Measurements from ENCODE around the gene ZNF232. TPM values are rescaled to one million over a fixed set of nuclear protein-coding genes. Genes with fewer than 3 reads are reported as not detected.
"Not testable (repeated sequence)": the region's sequence is repeated elsewhere in the genome, so short reads cannot be mapped to it uniquely, and the experiment has no call there.

Gene ZNF232
- total RNA-seq, 1 experiment from 2014 or later, result 10.3 TPM

GRCh38 chr17:5121186-5121841 lies 9.6 kb upstream of the ZNF232 start:
- no TSS peak for BruUV-seq (replicated peaks)
- no peak for DNase-seq
- peaks cover 72% of the 10 kb centered on the region for H3K27me3 ChIP-seq (ENCODE audit: insufficient read depth, low read depth)
- H3K4me2 ChIP-seq, result no peak overlapping the region
- CTCF ChIA-PET, result no interaction called here
- no peaks in the 10 kb centered on the region for H3K79me2 ChIP-seq (ENCODE audit: low read depth)
- no peak overlapping the region for H3K4me3 ChIP-seq
- no peak for TF ChIP-seq EZH2 (IDR thresholded peaks at IDR 0.05; ENCODE audit: low read depth)
- TF ChIP-seq, protein P1, sequence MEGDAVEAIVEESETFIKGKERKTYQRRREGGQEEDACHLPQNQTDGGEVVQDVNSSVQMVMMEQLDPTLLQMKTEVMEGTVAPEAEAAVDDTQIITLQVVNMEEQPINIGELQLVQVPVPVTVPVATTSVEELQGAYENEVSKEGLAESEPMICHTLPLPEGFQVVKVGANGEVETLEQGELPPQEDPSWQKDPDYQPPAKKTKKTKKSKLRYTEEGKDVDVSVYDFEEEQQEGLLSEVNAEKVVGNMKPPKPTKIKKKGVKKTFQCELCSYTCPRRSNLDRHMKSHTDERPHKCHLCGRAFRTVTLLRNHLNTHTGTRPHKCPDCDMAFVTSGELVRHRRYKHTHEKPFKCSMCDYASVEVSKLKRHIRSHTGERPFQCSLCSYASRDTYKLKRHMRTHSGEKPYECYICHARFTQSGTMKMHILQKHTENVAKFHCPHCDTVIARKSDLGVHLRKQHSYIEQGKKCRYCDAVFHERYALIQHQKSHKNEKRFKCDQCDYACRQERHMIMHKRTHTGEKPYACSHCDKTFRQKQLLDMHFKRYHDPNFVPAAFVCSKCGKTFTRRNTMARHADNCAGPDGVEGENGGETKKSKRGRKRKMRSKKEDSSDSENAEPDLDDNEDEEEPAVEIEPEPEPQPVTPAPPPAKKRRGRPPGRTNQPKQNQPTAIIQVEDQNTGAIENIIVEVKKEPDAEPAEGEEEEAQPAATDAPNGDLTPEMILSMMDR (conservative IDR thresholded peaks at IDR 0.05), result no peak
- intact Hi-C loops (cut with micrococcal nuclease; ENCODE audit: unreplicated experiment), result no loop called here
- POLR2A ChIA-PET (ENCODE audit: unreplicated experiment), result no interaction called here
- H3K9me2 ChIP-seq (ENCODE audit: insufficient read depth), result no peaks in the 10 kb centered on the region
- H3K36me3 ChIP-seq (ENCODE audit: low read depth), result no peaks in the 10 kb centered on the region
- H3K27ac ChIP-seq, result no peak overlapping the region
- H3F3A ChIP-seq (ENCODE audit: insufficient read depth, low read depth), result no peaks in the 10 kb centered on the region
- H3K4me1 ChIP-seq (replicated peaks; ENCODE audit: insufficient read depth), result no peaks in the 10 kb centered on the region
- H4K20me1 ChIP-seq (ENCODE audit: insufficient read depth), result no peaks in the 10 kb centered on the region
- no peaks in the 10 kb centered on the region for H3K9me3 ChIP-seq (ENCODE audit: insufficient read depth, low read depth)
- H2AFZ ChIP-seq, result no peak overlapping the region

GRCh38 chr17:5120436-5121185 lies 8.9 kb upstream of the ZNF232 start:
- DNase-seq; H3K36me3 ChIP-seq (ENCODE audit: low read depth); H3K9me3 ChIP-seq (ENCODE audit: insufficient read depth, low read depth); intact Hi-C loops (cut with micrococcal nuclease; ENCODE audit: unreplicated experiment); H3K4me2 ChIP-seq; H3K27ac ChIP-seq; BruUV-seq (replicated peaks); H3K79me2 ChIP-seq (ENCODE audit: low read depth); H3K4me3 ChIP-seq; H3K4me1 ChIP-seq (replicated peaks; ENCODE audit: insufficient read depth); H2AFZ ChIP-seq; H4K20me1 ChIP-seq (ENCODE audit: insufficient read depth); POLR2A ChIA-PET (ENCODE audit: unreplicated experiment); CTCF ChIA-PET; H3K9me2 ChIP-seq (ENCODE audit: insufficient read depth); H3F3A ChIP-seq (ENCODE audit: insufficient read depth, low read depth): not testable (repeated sequence)
- H3K27me3 ChIP-seq (ENCODE audit: insufficient read depth, low read depth), result peaks cover 65% of the 10 kb centered on the region

DNA sequence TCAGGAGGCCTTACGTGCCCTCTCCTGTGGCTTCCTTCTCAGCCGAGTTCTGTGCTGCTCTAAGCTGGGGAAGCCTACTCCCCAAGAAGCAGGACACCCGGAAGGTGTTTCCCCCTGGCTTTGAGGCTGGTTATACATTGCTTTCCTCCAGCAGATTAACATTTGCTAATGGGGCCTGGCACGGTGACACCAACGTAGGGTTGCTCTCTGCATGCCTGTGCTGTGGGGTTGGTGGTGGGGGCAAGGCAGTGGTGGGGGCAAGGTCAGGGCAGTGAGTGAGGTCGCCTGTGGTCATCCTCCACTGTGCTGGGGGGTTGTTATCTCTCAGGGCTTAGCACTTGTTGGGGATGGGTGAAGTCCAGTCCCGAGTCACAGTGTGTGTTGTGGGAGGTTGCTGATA lies 8.4 kb upstream of the ZNF232 start:
- Histone ChIP-seq H3K9me2 (ENCODE audit: insufficient read depth) (no peaks in the 10 kb centered on the region), H3K36me3 (ENCODE audit: low read depth) (no peaks in the 10 kb centered on the region), H3K79me2 (ENCODE audit: low read depth) (no peaks in the 10 kb centered on the region), H3K4me1 (replicated peaks; ENCODE audit: insufficient read depth) (no peaks in the 10 kb centered on the region), H4K20me1 (ENCODE audit: insufficient read depth) (no peaks in the 10 kb centered on the region), H3K9me3 (ENCODE audit: insufficient read depth, low read depth) (no peaks in the 10 kb centered on the region), H3K4me3 (no peak overlapping the region), H3K27me3 (ENCODE audit: insufficient read depth, low read depth) (peaks cover 61% of the 10 kb centered on the region), H3K27ac (no peak overlapping the region), H3K4me2 (no peak overlapping the region), H2AFZ (no peak overlapping the region), H3F3A (ENCODE audit: insufficient read depth, low read depth) (no peaks in the 10 kb centered on the region)
- intact Hi-C loops (cut with micrococcal nuclease; ENCODE audit: unreplicated experiment), result no loop called here
- TF ChIP-seq EZH2 (IDR thresholded peaks at IDR 0.05; ENCODE audit: low read depth), result no peak
- TF ChIP-seq, protein P1 (conservative IDR thresholded peaks at IDR 0.05), result no peak
- ChIA-PET CTCF (no interaction called here), POLR2A (ENCODE audit: unreplicated experiment) (no interaction called here)
- no peak for DNase-seq
- no TSS peak for BruUV-seq (replicated peaks)

Data from PC-9 (cell line).